ENCODE data around the gene CLINT1. TPM values are rescaled to one million over a fixed set of nuclear protein-coding genes. Genes with fewer than 3 reads are reported as not detected.

The CLINT1 gene
- total RNA-seq, 1 donor from 2014 or later = 148 TPM

DNA sequence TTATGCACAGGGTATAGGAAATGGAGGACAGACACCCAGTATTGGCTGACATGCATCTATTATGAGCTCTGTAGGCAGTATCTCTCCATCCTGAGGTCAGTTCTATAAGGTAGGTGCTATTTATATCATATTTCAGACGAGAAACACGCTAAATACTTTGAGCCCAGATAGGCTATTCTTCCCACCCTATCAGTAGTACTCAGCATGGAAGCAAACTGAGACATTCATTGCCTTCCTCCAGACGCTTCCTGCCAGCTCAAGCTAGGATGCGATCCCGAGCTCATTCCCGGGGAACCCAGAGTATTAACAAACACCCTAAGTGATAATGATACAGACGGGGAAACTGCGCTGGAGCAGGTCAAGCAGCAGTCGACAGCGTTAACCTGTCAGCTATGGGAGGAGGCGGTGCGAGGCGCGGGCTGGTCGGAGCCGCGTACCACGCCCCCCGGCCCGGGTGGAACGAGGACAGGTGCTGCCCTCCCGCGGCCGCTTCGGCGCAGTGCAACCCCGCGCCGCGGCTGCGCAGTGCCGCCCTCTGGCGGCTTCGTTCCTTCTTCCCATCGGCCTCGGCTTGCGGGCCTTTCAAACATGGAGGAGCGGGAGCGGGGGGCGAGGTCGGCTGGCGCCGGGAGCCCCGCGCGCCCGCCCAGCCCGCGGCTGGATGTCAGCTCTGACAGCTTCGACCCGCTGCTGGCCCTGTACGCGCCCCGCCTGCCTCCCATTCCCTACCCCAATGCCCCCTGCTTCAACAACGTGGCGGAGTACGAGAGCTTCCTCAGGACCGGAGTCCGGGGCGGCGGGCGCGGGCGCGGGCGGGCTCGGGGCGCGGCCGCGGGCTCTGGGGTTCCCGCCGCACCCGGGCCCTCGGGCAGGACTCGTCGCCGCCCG, 115.5 kb downstream of the CLINT1 start, which contains the start of gene LSM11:
Gene LSM11, plus strand, starts transcription at position 550 of the 888 bp plus-strand sequence. Its CDS starts 39 bp downstream, at position 589.
- Histone ChIP-seq H3K27me3 (ENCODE audit: control insufficient read depth, insufficient read depth, low read length) (no peaks in the 10 kb centered on the region), H3K4me3 (ENCODE audit: low read depth, low read length) (peak within 1 kb of the TSS; percentile 73), H3K36me3 (ENCODE audit: control insufficient read depth, insufficient read depth, low read length) (peaks cover 2% of the 10 kb centered on the region)
- DNase-seq (ENCODE audit: low read depth) = peak; percentile 75
- TF ChIP-seq, protein P1, sequence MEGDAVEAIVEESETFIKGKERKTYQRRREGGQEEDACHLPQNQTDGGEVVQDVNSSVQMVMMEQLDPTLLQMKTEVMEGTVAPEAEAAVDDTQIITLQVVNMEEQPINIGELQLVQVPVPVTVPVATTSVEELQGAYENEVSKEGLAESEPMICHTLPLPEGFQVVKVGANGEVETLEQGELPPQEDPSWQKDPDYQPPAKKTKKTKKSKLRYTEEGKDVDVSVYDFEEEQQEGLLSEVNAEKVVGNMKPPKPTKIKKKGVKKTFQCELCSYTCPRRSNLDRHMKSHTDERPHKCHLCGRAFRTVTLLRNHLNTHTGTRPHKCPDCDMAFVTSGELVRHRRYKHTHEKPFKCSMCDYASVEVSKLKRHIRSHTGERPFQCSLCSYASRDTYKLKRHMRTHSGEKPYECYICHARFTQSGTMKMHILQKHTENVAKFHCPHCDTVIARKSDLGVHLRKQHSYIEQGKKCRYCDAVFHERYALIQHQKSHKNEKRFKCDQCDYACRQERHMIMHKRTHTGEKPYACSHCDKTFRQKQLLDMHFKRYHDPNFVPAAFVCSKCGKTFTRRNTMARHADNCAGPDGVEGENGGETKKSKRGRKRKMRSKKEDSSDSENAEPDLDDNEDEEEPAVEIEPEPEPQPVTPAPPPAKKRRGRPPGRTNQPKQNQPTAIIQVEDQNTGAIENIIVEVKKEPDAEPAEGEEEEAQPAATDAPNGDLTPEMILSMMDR (IDR thresholded peaks at IDR 0.05; ENCODE audit: insufficient read depth, low read length, severe bottlenecking) = peak; percentile 99
- FAIRE-seq = no peak

DNA sequence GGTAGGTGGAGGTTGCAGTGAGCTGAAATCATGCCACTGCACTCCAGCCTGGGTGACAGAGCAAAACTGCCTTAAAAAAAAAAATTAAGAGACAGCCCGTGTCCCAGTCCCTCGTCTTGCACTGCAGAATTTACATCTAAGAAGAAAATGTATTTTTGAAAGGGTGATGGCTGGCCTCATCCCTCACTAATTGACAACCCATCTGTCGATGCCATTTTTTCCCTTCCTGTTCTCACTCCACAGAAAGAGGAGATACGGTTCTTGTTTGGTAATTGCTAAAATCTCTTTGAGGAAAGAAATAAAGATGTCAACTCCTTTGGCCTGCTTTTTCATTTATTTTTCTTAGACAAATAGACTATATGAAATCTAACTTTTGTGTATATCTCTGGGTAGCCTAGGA, 117.8 kb downstream of the CLINT1 start:
- TF ChIP-seq, protein P1 (IDR thresholded peaks at IDR 0.05; ENCODE audit: insufficient read depth, low read length, severe bottlenecking) = no peak
- Histone ChIP-seq H3K27me3 (ENCODE audit: control insufficient read depth, insufficient read depth, low read length) (no peaks in the 10 kb centered on the region), H3K4me3 (ENCODE audit: low read depth, low read length) (no peak overlapping the region), H3K36me3 (ENCODE audit: control insufficient read depth, insufficient read depth, low read length) (peaks cover 4% of the 10 kb centered on the region)
- FAIRE-seq (no peak), DNase-seq (ENCODE audit: low read depth) (no peak)

DNA sequence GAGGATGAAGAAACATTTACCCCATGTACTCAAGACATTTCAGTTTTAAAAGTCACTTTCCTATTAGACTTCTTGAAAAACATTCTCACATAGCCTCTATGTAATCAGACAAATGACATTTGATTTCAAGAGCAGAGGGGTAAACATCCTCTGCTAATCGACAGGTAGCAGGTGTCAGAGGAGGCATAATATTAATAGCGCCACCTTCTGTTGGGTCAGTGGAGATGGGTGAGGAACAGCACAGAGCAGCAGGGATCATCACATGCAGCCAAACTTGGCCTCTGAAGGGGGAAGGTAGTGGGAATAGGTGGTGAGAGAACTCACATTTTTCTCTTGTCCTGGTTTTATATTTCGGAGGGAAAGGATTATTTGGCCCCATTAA, 118.7 kb downstream of the CLINT1 start:
- peak; percentile 37 for DNase-seq (ENCODE audit: low read depth)
- no peak for FAIRE-seq
- Histone ChIP-seq H3K27me3 (ENCODE audit: control insufficient read depth, insufficient read depth, low read length) (no peaks in the 10 kb centered on the region), H3K36me3 (ENCODE audit: control insufficient read depth, insufficient read depth, low read length) (peaks cover 5% of the 10 kb centered on the region), H3K4me3 (ENCODE audit: low read depth, low read length) (no peak overlapping the region)
- TF ChIP-seq, protein P1 (IDR thresholded peaks at IDR 0.05; ENCODE audit: insufficient read depth, low read length, severe bottlenecking) = peak; percentile 61

DNA sequence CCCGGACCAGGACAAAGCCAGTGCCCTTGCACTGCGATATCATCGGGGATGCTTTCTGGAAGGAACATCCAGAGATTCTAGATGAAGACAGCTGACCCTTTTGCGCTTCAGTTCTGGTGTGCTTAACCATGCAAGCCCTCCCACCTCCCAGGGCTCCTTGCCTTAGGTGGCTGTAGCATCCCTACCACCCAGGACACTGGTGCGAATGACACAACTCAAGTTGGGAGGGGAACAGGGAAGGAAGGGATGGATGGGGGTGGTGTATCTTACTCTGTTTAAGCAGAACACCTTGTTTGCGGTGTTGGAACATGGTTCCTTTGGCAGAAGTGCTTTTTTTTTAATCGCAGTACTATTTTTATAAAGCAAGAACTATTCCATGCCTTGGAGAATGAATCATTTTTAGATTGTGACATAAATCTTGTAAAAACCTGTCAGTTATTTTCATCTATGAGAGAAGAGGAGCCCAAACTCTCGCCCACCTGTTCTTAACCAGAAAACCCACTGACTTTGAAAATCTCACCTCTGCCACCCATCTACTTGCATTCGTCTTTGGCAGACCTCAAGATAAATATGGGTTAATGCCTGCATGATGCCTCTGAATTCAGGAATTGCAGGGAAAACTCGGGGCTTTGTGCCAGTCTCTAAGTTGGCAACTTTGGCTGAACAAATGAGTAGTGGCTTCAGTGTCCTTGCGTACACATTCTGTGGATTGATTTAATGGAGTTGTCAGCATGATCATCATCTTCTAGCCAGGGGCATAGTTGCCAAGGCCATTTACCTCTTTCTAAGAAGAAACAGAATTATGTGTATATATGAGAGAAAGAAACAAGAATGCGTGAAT, 119.3 kb downstream of the CLINT1 start:
- no peaks in the 10 kb centered on the region for H3K27me3 ChIP-seq (ENCODE audit: control insufficient read depth, insufficient read depth, low read length)
- no peak for DNase-seq (ENCODE audit: low read depth)
- no peak overlapping the region for H3K4me3 ChIP-seq (ENCODE audit: low read depth, low read length)
- TF ChIP-seq, protein P1 (IDR thresholded peaks at IDR 0.05; ENCODE audit: insufficient read depth, low read length, severe bottlenecking) = no peak
- peaks cover 7% of the 10 kb centered on the region for H3K36me3 ChIP-seq (ENCODE audit: control insufficient read depth, insufficient read depth, low read length)
- FAIRE-seq = no peak

DNA sequence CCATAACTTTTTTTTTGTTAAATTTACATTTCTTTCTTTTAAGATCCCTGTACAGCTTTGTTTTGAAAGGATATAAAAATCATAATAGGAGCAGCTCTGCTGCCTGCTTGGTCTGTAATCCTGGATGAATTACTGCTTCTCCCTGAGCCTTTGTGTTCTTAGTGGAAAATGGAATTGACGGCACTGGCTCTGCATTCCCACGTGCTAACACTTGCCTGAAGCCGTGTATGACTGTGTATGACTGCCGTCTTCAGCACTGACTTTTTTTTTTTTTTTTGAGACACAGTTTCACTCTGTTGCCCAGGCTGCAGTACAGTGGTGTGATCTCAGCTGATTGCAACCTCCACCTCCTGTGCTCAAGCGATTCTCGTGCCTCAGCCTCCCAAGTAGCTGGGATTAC, 123.0 kb downstream of the CLINT1 start:
- H3K36me3 ChIP-seq (ENCODE audit: control insufficient read depth, insufficient read depth, low read length) = peaks cover 11% of the 10 kb centered on the region
- TF ChIP-seq, protein P1 (IDR thresholded peaks at IDR 0.05; ENCODE audit: insufficient read depth, low read length, severe bottlenecking) = no peak
- no peaks in the 10 kb centered on the region for H3K27me3 ChIP-seq (ENCODE audit: control insufficient read depth, insufficient read depth, low read length)
- DNase-seq (ENCODE audit: low read depth) = no peak
- no peak for FAIRE-seq
- H3K4me3 ChIP-seq (ENCODE audit: low read depth, low read length) = no peak overlapping the region

Other genes with a start within 250 kb of the CLINT1 start
- gene SOX30, start 206.7 kb downstream of the CLINT1 start, total RNA-seq = under 0.01 TPM in 1 of 2 replicates, not detected in the other
- not detected in 2 replicates for gene C5orf52, start 187.6 kb downstream of the CLINT1 start, total RNA-seq
- 31.5 and 38.2 TPM in 2 replicates for gene THG1L, start 127.7 kb downstream of the CLINT1 start, total RNA-seq
- gene LSM11, start 115.4 kb downstream of the CLINT1 start, total RNA-seq = 2.9 and 4.5 TPM in 2 replicates